Liver (tissue), 9 donors: ENCODE results near the gene GREB1. TPM values are rescaled to one million over a fixed set of nuclear protein-coding genes. Genes with fewer than 3 reads are reported as not detected.

Experiments
- DNase-seq: peaks from one replicate; pipeline ENCODE4 v3.0.0-alpha.2; 2017; ENCODE audit warnings: low spot score
- H3K27ac ChIP-seq, 2 donors: one replicate each; pipeline ENCODE4 v1.7.0; 2013; ENCODE audit warnings: inconsistent platforms in 2 of 2, low read length in 2 of 2, control low read depth in 1 of 2, low read depth in 1 of 2, mild to moderate bottlenecking in 1 of 2
- H3K27me3 ChIP-seq, 4 donors: one replicate each; pipeline versions ENCODE4 v1.6.1 to v1.7.0; 2013; ENCODE audit warnings: low read length in 3 of 4, inconsistent platforms in 1 of 4, mild to moderate bottlenecking in 1 of 4, moderate library complexity in 1 of 4; ENCODE audit not compliant: control insufficient read depth in 4 of 4, insufficient read depth in 4 of 4
- H3K36me3 ChIP-seq, 4 donors: one replicate each; pipeline versions ENCODE4 v1.6.1 to v1.7.0; 2013; ENCODE audit warnings: low read length in 3 of 4, mild to moderate bottlenecking in 3 of 4, low read depth in 1 of 4, moderate library complexity in 1 of 4; ENCODE audit not compliant: control insufficient read depth in 4 of 4, insufficient read depth in 3 of 4
- H3K4me1 ChIP-seq, 4 donors: one replicate each; pipeline versions ENCODE4 v1.6.1 to v1.7.0; 2013; ENCODE audit warnings: low read length in 3 of 4, mild to moderate bottlenecking in 3 of 4, moderate library complexity in 1 of 4; ENCODE audit not compliant: control insufficient read depth in 4 of 4, insufficient read depth in 4 of 4
- H3K4me3 ChIP-seq, 3 donors: one replicate each; pipeline versions ENCODE4 v1.6.1 to v1.7.0; 2013; ENCODE audit warnings: low read length in 3 of 3, control low read depth in 1 of 3, low read depth in 1 of 3, mild to moderate bottlenecking in 1 of 3
- H3K9ac ChIP-seq, 2 donors: one replicate each; pipeline ENCODE4 v1.7.0; 2013; ENCODE audit warnings: low read length in 2 of 2, mild to moderate bottlenecking in 2 of 2, moderate library complexity in 2 of 2, control low read depth in 1 of 2, low read depth in 1 of 2
- H3K9me3 ChIP-seq, 4 donors: one replicate each; pipeline versions ENCODE4 v1.6.1 to v1.7.0; 2013; ENCODE audit warnings: low read length in 3 of 4; ENCODE audit not compliant: control insufficient read depth in 4 of 4
- CTCF ChIP-seq: fragments of 150-350 bp; IDR thresholded peaks from 2 replicates; pipeline ENCODE4 v1.5.1; 2017; ENCODE audit warnings: improper control_type of control experiment, low read depth, low read length; ENCODE audit not compliant: missing input control
- EGR1 ChIP-seq, 2 donors: IDR thresholded peaks; 2 replicates each; pipeline ENCODE4 v1.6.1; 2016 to 2018; ENCODE audit warnings: antibody characterized with exemption in 2 of 2, low read depth in 2 of 2
- FOXA2 ChIP-seq: IDR thresholded peaks from 2 replicates; pipeline ENCODE4 v1.6.1; 2016; ENCODE audit warnings: antibody characterized with exemption
- GABPA ChIP-seq, 2 donors: IDR thresholded peaks in 1 of 2; conservative IDR thresholded peaks in 1 of 2; 2 replicates each; pipeline ENCODE4 v1.6.1; 2016; ENCODE audit warnings: antibody characterized with exemption in 2 of 2, mild to moderate bottlenecking in 1 of 2, moderate library complexity in 1 of 2
- HNF4A ChIP-seq, 2 donors: conservative IDR thresholded peaks; 2 replicates each; pipeline ENCODE4 v1.6.1; 2016; ENCODE audit warnings: antibody characterized with exemption in 2 of 2, mild to moderate bottlenecking in 2 of 2
- HNF4G ChIP-seq: IDR thresholded peaks from 2 replicates; pipeline ENCODE4 v1.6.1; 2016; ENCODE audit warnings: antibody characterized with exemption
- JUND ChIP-seq, 2 donors: IDR thresholded peaks; 2 replicates each; pipeline ENCODE4 v1.6.1; 2016; ENCODE audit warnings: antibody characterized with exemption in 2 of 2
- MAX ChIP-seq: IDR thresholded peaks from 2 replicates; pipeline ENCODE4 v1.6.1; 2016; ENCODE audit warnings: antibody characterized with exemption
- NR2F2 ChIP-seq: IDR thresholded peaks from 2 replicates; pipeline ENCODE4 v1.6.1; 2016; ENCODE audit warnings: antibody characterized with exemption
- RAD21 ChIP-seq, 2 donors: IDR thresholded peaks; 2 replicates each; pipeline ENCODE4 v1.6.1; 2016; ENCODE audit warnings: antibody characterized with exemption in 2 of 2, mild to moderate bottlenecking in 2 of 2
- RXRA ChIP-seq, 2 donors: IDR thresholded peaks; 2 replicates each; pipeline ENCODE4 v1.6.1; 2017 to 2018; ENCODE audit warnings: antibody characterized with exemption in 2 of 2, mild to moderate bottlenecking in 1 of 2
- TAF1 ChIP-seq: conservative IDR thresholded peaks from 2 replicates; pipeline ENCODE4 v1.6.1; 2016; ENCODE audit warnings: antibody characterized with exemption, mild to moderate bottlenecking
- YY1 ChIP-seq: IDR thresholded peaks from 2 replicates; pipeline ENCODE4 v1.6.1; 2016; ENCODE audit warnings: antibody characterized with exemption, mild to moderate bottlenecking
- ZBTB33 ChIP-seq: IDR thresholded peaks from 2 replicates; pipeline ENCODE4 v1.6.1; 2016; ENCODE audit warnings: antibody characterized with exemption
- WGBS: extraction: QIAGEN DNeasy Blood & Tissue Kit; methylation state at CpG from one replicate; pipeline ENCODE4 v1.1.7; 2013; 5-methylcytosine and 5-hydroxymethylcytosine counted together
- polyA plus RNA-seq, 2 donors: library from polyadenylated mRNA; stranded (reverse) in 1 of 2; unstranded in 1 of 2; fragments of 200-250 nt in 1 of 2; fragments of >200 nt in 1 of 2; fragmentation: Nextera tagmentation in 1 of 2; extraction: Ambion mirVana in 1 of 2; gene quantifications; one replicate each; pipeline versions ENCODE4 v1.2.1 to v1.2.3, GENCODE V29; 2013 to 2015
- total RNA-seq, 2 donors: library from RNA; depleted of rRNA; stranded (reverse); fragments of >200 nt; gene quantifications; one replicate each; pipeline ENCODE4 v1.2.3, GENCODE V29; 2014
- TF ChIP-seq, protein P1 (sequence below): IDR thresholded peaks from 2 replicates; pipeline ENCODE4 v1.6.1; 2016; ENCODE audit warnings: antibody characterized with exemption, mild to moderate bottlenecking
- donor health status: healthy.
- donor health status: healthy.
- donor health status: healthy.
- donor health status: healthy.
- donor health status: healthy.

Gene GREB1
- total and polyA plus RNA-seq, 4 donors, result 1.0 to 6.3 (median 3.6) TPM

- TF ChIP-seq HNF4G, result no peak
- no peak for TF ChIP-seq NR2F2
- no peak for TF ChIP-seq YY1
- no peak for TF ChIP-seq TAF1
- TF ChIP-seq JUND (IDR thresholded peaks at IDR 0.05), result no peak
- Histone ChIP-seq H3K4me1 (peaks cover 0 to 3% (median 0%) of the 10 kb centered on the region in 4 donors), H3K27me3 (no peaks in the 10 kb centered on the region), H3K36me3 (no peaks in the 10 kb centered on the region), H3K27ac (no peak overlapping the region), H3K4me3 (no peak overlapping the region), H3K9me3 (no peaks in the 10 kb centered on the region), H3K9ac (no peak overlapping the region)
- WGBS, result 87% methylated on average over 6 of the region's 6 CpGs
- DNase-seq, result no peak
These were observed 18.9 kb upstream of the GREB1 start for GRCh38 chr2:11514904-11515303.

GRCh38 chr2:11515490-11515981, 18.3 kb upstream of the GREB1 start:
- no peaks in the 10 kb centered on the region for H3K36me3 ChIP-seq
- 83% methylated on average over 6 of the region's 6 CpGs for WGBS
- no peak overlapping the region for H3K4me3 ChIP-seq
- no peak for TF ChIP-seq HNF4G
- TF ChIP-seq JUND (IDR thresholded peaks at IDR 0.05), result no peak
- no peak for TF ChIP-seq EGR1 (IDR thresholded peaks at IDR 0.05; ENCODE audit: low read depth in 2 of 2)
- TF ChIP-seq YY1, result no peak
- TF ChIP-seq CTCF, result no peak
- TF ChIP-seq NR2F2, result no peak
- no peak for TF ChIP-seq HNF4A (conservative IDR thresholded peaks at IDR 0.05)
- TF ChIP-seq FOXA2, result no peak
- TF ChIP-seq MAX, result no peak
- no peak for TF ChIP-seq TAF1
- TF ChIP-seq GABPA (IDR thresholded peaks at IDR 0.05 in 1 of 2, conservative IDR thresholded peaks at IDR 0.05 in 1 of 2), result no peak
- TF ChIP-seq RAD21 (IDR thresholded peaks at IDR 0.05), result no peak
- H3K27me3 ChIP-seq, result no peaks in the 10 kb centered on the region
- H3K9ac ChIP-seq, result no peak overlapping the region
- H3K9me3 ChIP-seq, result no peaks in the 10 kb centered on the region
- H3K27ac ChIP-seq, result no peak overlapping the region
- peaks cover 0 to 3% (median 0%) of the 10 kb centered on the region in 4 donors for H3K4me1 ChIP-seq
- DNase-seq, result no peak

DNA sequence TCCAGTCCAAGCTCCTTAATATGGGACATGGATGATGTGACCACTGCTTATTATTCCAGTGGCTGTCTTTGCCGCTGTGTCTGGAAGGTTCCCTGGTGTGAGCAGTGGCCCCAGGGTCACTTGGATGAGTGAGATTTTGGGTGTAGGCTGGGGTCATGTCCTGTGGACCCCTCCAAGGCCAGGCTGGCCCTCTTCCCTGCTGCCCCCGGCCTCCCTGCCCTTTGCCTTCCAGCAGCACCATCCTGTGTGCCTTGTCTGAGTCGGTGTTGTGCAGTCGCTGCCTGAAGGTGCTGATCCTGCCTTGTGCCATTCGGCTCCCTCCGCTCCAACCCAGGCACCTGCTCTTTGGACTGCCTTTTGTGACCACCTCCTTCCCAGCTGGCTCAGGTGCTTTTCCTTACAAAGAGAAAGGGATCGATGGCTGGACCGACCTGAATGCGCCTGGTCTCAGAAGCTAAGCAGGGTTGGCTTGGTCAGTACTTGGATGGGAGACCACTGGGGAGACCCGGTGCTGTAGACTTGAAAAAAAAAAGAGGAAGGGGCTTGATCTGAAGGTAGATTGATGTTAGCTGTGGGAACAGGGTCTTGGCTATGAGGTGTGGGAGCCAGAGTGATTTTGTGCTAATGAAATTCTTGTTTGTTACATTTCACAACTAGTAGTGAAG, 16.7 kb upstream of the GREB1 start:
- WGBS, result 82% methylated on average over 10 of the region's 10 CpGs
- peaks cover 0 to 3% (median 0%) of the 10 kb centered on the region in 4 donors for H3K4me1 ChIP-seq
- DNase-seq, result no peak
- no peak overlapping the region for H3K4me3 ChIP-seq
- no peak overlapping the region for H3K9ac ChIP-seq
- H3K36me3 ChIP-seq, result no peaks in the 10 kb centered on the region
- no peaks in the 10 kb centered on the region for H3K27me3 ChIP-seq
- H3K9me3 ChIP-seq, result no peaks in the 10 kb centered on the region
- H3K27ac ChIP-seq, result no peak overlapping the region
- no peak for TF ChIP-seq ZBTB33
- TF ChIP-seq NR2F2, result no peak
- TF ChIP-seq RXRA (IDR thresholded peaks at IDR 0.05), result no peak
- TF ChIP-seq JUND (IDR thresholded peaks at IDR 0.05), result no peak
- TF ChIP-seq MAX, result no peak
- TF ChIP-seq HNF4G, result no peak
- no peak for TF ChIP-seq CTCF
- no peak for TF ChIP-seq YY1
- TF ChIP-seq, protein P1, sequence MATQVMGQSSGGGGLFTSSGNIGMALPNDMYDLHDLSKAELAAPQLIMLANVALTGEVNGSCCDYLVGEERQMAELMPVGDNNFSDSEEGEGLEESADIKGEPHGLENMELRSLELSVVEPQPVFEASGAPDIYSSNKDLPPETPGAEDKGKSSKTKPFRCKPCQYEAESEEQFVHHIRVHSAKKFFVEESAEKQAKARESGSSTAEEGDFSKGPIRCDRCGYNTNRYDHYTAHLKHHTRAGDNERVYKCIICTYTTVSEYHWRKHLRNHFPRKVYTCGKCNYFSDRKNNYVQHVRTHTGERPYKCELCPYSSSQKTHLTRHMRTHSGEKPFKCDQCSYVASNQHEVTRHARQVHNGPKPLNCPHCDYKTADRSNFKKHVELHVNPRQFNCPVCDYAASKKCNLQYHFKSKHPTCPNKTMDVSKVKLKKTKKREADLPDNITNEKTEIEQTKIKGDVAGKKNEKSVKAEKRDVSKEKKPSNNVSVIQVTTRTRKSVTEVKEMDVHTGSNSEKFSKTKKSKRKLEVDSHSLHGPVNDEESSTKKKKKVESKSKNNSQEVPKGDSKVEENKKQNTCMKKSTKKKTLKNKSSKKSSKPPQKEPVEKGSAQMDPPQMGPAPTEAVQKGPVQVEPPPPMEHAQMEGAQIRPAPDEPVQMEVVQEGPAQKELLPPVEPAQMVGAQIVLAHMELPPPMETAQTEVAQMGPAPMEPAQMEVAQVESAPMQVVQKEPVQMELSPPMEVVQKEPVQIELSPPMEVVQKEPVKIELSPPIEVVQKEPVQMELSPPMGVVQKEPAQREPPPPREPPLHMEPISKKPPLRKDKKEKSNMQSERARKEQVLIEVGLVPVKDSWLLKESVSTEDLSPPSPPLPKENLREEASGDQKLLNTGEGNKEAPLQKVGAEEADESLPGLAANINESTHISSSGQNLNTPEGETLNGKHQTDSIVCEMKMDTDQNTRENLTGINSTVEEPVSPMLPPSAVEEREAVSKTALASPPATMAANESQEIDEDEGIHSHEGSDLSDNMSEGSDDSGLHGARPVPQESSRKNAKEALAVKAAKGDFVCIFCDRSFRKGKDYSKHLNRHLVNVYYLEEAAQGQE, result no peak
- TF ChIP-seq TAF1, result no peak
